Measurements from ENCODE around the gene THSD8. TPM values are rescaled to one million over a fixed set of nuclear protein-coding genes. Genes with fewer than 3 reads are reported as not detected.
A peak's percentile ranks its signal among the peaks of the same experiment; 100 is the strongest.

The THSD8 gene
- total and polyA plus RNA-seq, 8 donors: 2.9 to 8.3 (median 5.1) TPM; not detected in 5

DNA sequence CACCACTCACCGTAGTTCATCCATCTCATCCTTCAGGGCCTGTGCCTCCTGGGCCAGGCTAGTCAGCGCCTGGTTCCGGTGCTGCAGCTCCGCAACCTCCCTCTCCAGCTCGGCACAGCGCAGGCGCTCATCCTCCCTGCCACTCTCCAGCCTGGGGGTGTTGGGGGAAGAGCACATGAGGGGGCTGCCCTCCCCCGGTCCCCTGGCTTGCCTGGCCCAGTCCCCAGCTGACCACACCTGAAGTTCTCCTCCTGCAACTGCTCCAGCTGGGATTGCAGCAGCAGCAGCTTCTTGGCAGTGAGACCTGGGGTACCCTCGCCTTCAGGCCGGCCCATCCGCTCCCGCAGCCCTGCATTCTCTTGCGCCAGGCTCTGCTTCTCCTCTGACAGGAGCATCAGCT lies 30.9 kb upstream of the THSD8 start:
- no peak for DNase-seq
- no peak overlapping the region for H3K4me3 ChIP-seq
- H3K9me3 ChIP-seq: no peaks in the 10 kb centered on the region
- intact Hi-C loops (cut with DNase I; ENCODE audit: low total_unique reads): no loop called here
- TF ChIP-seq, protein P1, sequence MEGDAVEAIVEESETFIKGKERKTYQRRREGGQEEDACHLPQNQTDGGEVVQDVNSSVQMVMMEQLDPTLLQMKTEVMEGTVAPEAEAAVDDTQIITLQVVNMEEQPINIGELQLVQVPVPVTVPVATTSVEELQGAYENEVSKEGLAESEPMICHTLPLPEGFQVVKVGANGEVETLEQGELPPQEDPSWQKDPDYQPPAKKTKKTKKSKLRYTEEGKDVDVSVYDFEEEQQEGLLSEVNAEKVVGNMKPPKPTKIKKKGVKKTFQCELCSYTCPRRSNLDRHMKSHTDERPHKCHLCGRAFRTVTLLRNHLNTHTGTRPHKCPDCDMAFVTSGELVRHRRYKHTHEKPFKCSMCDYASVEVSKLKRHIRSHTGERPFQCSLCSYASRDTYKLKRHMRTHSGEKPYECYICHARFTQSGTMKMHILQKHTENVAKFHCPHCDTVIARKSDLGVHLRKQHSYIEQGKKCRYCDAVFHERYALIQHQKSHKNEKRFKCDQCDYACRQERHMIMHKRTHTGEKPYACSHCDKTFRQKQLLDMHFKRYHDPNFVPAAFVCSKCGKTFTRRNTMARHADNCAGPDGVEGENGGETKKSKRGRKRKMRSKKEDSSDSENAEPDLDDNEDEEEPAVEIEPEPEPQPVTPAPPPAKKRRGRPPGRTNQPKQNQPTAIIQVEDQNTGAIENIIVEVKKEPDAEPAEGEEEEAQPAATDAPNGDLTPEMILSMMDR (IDR thresholded peaks at IDR 0.05): no peak
- TF ChIP-seq POLR2AphosphoS5 (IDR thresholded peaks at IDR 0.05): no peak
- no peak for TF ChIP-seq POLR2A (IDR thresholded peaks at IDR 0.05)
- no peak for TF ChIP-seq EP300 (IDR thresholded peaks at IDR 0.05)
- peaks cover 0 to 45% (median 29%) of the 10 kb centered on the region in 4 donors for H3K36me3 ChIP-seq
- WGBS, 5 donors: 92 to 97% (median 95%) methylated on average over 9 to 13 of the region's 13 CpGs
- no peaks in the 10 kb centered on the region for H3K27me3 ChIP-seq
- H3K4me1 ChIP-seq: peaks cover 0 to 31% (median 29%) of the 10 kb centered on the region in 4 donors
- no peak overlapping the region for H3K27ac ChIP-seq

DNA sequence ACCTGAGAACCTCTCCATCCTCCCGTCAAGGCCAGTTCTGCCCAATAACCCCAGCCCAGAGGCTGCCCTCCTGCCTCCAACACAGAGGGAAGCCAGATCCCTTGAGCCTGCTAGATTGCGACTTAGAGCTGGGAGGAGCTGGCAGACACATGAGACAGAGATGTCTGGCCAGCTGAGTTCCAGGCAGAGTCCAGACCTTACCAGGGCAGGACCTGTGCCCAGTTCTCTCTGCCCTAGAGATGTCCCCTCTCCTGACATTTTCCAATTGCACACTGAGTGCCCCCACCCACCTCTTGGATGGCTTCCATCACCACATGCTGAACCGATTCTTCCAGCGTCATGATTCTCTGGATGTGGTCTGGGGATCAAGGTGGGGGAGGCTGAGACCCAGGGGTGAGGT lies 29.5 kb upstream of the THSD8 start:
- H3K36me3 ChIP-seq: peaks cover 0 to 37% (median 27%) of the 10 kb centered on the region in 4 donors
- TF ChIP-seq, protein P1 (IDR thresholded peaks at IDR 0.05): no peak
- no peak for TF ChIP-seq POLR2A (IDR thresholded peaks at IDR 0.05)
- no peak for TF ChIP-seq EP300 (IDR thresholded peaks at IDR 0.05)
- no peak for TF ChIP-seq POLR2AphosphoS5 (IDR thresholded peaks at IDR 0.05)

DNA sequence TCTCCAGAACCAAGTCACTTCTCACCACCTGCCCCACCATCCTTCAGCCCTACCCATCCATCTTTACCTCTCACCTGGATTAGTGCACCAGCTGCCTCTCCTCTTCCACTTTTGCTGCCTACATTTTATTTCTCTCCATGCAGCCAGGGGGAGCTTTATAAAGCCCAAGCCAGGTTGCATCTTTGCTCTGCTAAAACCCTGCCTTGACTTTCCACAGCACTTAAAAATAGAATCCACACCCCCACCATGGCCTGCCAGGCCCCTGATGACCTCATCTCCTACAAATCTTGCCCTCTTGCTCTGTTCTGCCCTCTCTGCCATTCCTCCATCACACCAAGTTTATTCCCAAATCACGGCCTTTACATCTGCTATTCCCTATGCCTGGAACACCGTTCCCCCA lies 28.3 kb upstream of the THSD8 start:
- peak in 1 of 2 donors; percentile 34 for DNase-seq
- TF ChIP-seq POLR2A (IDR thresholded peaks at IDR 0.05): no peak
- no peak for TF ChIP-seq POLR2AphosphoS5 (IDR thresholded peaks at IDR 0.05)
- no peak for TF ChIP-seq EP300 (IDR thresholded peaks at IDR 0.05)
- TF ChIP-seq, protein P1 (IDR thresholded peaks at IDR 0.05): no peak
- Histone ChIP-seq H3K27ac (no peak overlapping the region), H3K27me3 (no peaks in the 10 kb centered on the region), H3K36me3 (peaks cover 0 to 29% (median 19%) of the 10 kb centered on the region in 4 donors), H3K9me3 (no peaks in the 10 kb centered on the region), H3K4me1 (peaks cover 10 to 47% (median 44%) of the 10 kb centered on the region in 4 donors), H3K4me3 (no peak overlapping the region)
- 87 to 100% (median 90%) methylated on average over 2 of the region's 2 CpGs for WGBS, 5 donors
- intact Hi-C loops (cut with DNase I; ENCODE audit: low total_unique reads): no loop called here

More for the DNA sequence above, 29.5 kb upstream of the THSD8 start:
- Histone ChIP-seq H3K9me3 (no peaks in the 10 kb centered on the region), H3K4me1 (peaks cover 3 to 39% (median 32%) of the 10 kb centered on the region in 4 donors), H3K4me3 (no peak overlapping the region), H3K27ac (no peak overlapping the region), H3K27me3 (no peaks in the 10 kb centered on the region)
- DNase-seq: no peak
- intact Hi-C loops (cut with DNase I; ENCODE audit: low total_unique reads): no loop called here
- 62 to 75% (median 65%) methylated on average over 4 of the region's 4 CpGs for WGBS, 5 donors

DNA sequence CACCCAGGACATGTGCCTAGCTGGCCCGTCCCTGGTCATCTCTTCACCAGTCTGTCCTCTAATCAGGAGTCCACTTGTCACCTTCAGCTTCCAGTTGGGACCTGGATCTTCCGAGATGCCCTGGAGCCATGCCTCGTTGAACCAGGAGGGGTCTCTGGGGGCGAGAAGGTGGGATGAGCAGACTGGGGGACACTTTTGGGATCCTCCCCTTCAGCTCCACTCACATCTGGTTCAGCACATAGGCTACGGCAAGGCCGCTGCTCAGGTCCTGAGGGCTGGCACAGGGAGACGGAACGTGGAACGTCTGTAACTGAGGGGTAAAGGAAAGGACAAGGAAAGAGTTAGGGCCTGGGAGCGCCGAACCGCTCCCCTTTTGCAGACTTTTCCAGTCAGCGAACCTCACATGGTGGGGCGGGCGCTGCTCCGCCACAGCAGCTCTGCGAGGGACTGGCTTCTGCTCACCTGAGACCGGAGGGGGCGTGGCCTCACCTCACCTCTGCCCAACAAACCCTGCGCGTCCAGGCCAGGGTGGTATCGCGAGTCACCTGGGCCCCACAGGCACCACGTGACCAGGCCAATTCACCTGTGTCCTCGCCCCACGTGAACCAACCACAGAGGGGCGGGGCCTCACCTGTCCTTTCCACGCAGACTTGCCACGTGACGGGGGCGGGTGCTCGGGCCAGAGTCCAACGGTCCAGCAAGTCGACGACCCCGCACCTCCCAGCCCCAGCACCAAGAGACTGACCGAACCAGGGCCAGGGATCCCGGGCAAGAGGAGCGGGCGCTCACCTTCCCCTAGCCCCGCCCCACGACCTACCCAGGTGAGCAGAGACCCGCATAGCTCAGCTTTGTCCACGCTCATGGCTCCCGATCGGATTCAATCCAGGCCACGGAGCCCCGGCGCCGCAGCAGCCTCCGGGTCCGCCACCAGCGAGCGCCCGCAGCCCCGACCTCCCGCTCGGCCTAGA lies 27.0 kb upstream of the THSD8 start, which contains the start of gene HOOK2:
Gene HOOK2, minus strand, starts transcription at position 965 of the 968 bp plus-strand sequence. Its CDS starts 103 bp downstream, at position 862.
- H3K36me3 ChIP-seq: peaks cover 0 to 21% (median 15%) of the 10 kb centered on the region in 4 donors
- H3K27me3 ChIP-seq: no peaks in the 10 kb centered on the region
- H3K27ac ChIP-seq: peak within 1 kb of the TSS; percentile 92 to 100 (median 93)
- H3K4me3 ChIP-seq: peak within 1 kb of the TSS; percentile 58 to 71 (median 64)
- DNase-seq: peak; percentile 98 to 99
- H3K4me1 ChIP-seq: peaks cover 19 to 56% (median 53%) of the 10 kb centered on the region in 4 donors
- H3K9me3 ChIP-seq: no peaks in the 10 kb centered on the region
- 9 to 19% (median 15%) methylated on average over 31 to 58 of the region's 58 CpGs for WGBS, 5 donors
- intact Hi-C loops (cut with DNase I; ENCODE audit: low total_unique reads): no loop called here
- no peak for TF ChIP-seq EP300 (IDR thresholded peaks at IDR 0.05)
- TF ChIP-seq, protein P1 (IDR thresholded peaks at IDR 0.05): peak in 1 of 7 experiments; percentile 16
- peak in 1 of 4 donors; percentile 17 for TF ChIP-seq POLR2A (IDR thresholded peaks at IDR 0.05)
- TF ChIP-seq POLR2AphosphoS5 (IDR thresholded peaks at IDR 0.05): peak in 2 of 3 donors; percentile 61 to 94
